ENCODE data around the gene C20orf202. TPM values are rescaled to one million over a fixed set of nuclear protein-coding genes. Genes with fewer than 3 reads are reported as not detected.

The C20orf202 gene
- total and polyA plus RNA-seq, 4 donors, result 0.59 to 0.99 (median 0.79) TPM

GRCh38 chr20:1189827-1190226 is 13.4 kb upstream of the C20orf202 start:
- Histone ChIP-seq H3K36me3 (ENCODE audit: control insufficient read depth, insufficient read depth, low read length) (no peaks in the 10 kb centered on the region), H3K4me1 (ENCODE audit: control insufficient read depth, insufficient read depth, low read length) (peaks cover 5% of the 10 kb centered on the region), H3K4me3 (ENCODE audit: low read depth, low read length) (no peak overlapping the region), H3K27ac (ENCODE audit: low read depth, low read length) (no peak overlapping the region), H3K27me3 (ENCODE audit: control insufficient read depth, insufficient read depth, low read length) (no peaks in the 10 kb centered on the region), H3K9me3 (ENCODE audit: control insufficient read depth, insufficient read depth, low read length) (no peaks in the 10 kb centered on the region)
- 75% methylated on average over 1 of the region's 1 CpG for WGBS (ENCODE audit: insufficient coverage)
- DNase-seq (ENCODE audit: low read depth in 4 of 6, low spot score in 6 of 6), result no peak

DNA sequence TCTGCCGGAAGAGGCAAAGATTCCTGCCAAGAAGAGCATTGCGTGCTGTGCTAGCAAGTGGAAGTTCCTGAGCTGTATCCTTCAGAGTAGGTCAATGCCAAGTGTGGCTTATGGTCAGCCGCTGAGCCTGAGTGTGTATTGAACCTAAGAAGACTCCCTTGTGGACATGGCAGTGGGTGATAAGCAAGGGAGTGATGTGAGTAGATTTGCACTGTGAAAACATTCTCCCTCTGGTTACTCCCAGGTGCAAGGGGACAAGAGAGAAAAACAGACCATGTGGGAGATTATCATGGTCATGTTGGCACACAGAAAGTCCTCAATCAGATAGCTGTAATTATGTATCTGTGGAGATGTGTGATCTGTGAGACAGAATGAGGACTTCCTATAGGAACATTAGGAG is 12.4 kb upstream of the C20orf202 start:
- WGBS (ENCODE audit: insufficient coverage), result 92% methylated on average over 3 of the region's 3 CpGs
- H3K27ac ChIP-seq (ENCODE audit: low read depth, low read length), result no peak overlapping the region
- DNase-seq (ENCODE audit: low read depth in 4 of 6, low spot score in 6 of 6), result no peak

DNA sequence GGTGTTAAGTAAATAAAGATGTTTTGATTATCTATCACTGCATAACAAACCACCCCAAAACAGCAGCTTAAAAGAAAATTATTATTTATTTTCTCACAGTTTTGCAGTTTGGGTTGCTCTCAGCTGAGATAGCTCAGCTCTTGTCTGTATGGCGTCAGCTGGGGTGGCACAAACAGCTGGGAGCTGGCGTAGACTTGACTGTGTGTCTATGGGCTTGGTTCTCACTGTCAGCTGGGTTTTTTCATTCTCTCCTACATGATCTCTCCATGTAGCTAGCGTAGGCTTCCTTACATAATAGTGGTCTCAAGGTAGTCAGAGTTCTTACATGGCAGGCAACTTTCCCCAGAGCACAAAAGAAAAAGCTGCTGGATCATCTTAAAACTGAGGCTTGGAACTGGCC is 12.0 kb upstream of the C20orf202 start:
- Histone ChIP-seq H3K27ac (ENCODE audit: low read depth, low read length) (no peak overlapping the region), H3K9me3 (ENCODE audit: control insufficient read depth, insufficient read depth, low read length) (no peaks in the 10 kb centered on the region), H3K4me1 (ENCODE audit: control insufficient read depth, insufficient read depth, low read length) (no peaks in the 10 kb centered on the region), H3K4me3 (ENCODE audit: low read depth, low read length) (no peak overlapping the region), H3K36me3 (ENCODE audit: control insufficient read depth, insufficient read depth, low read length) (no peaks in the 10 kb centered on the region), H3K27me3 (ENCODE audit: control insufficient read depth, insufficient read depth, low read length) (no peaks in the 10 kb centered on the region)
- no CpG with 5 or more reads among the region's 3 CpGs for WGBS (ENCODE audit: insufficient coverage)
- DNase-seq (ENCODE audit: low read depth in 4 of 6, low spot score in 6 of 6), result no peak

More for the DNA sequence above, 12.4 kb upstream of the C20orf202 start:
- H3K36me3 ChIP-seq (ENCODE audit: control insufficient read depth, insufficient read depth, low read length), result no peaks in the 10 kb centered on the region
- no peaks in the 10 kb centered on the region for H3K27me3 ChIP-seq (ENCODE audit: control insufficient read depth, insufficient read depth, low read length)
- H3K4me3 ChIP-seq (ENCODE audit: low read depth, low read length), result no peak overlapping the region
- H3K9me3 ChIP-seq (ENCODE audit: control insufficient read depth, insufficient read depth, low read length), result no peaks in the 10 kb centered on the region
- H3K4me1 ChIP-seq (ENCODE audit: control insufficient read depth, insufficient read depth, low read length), result peaks cover 3% of the 10 kb centered on the region

DNA sequence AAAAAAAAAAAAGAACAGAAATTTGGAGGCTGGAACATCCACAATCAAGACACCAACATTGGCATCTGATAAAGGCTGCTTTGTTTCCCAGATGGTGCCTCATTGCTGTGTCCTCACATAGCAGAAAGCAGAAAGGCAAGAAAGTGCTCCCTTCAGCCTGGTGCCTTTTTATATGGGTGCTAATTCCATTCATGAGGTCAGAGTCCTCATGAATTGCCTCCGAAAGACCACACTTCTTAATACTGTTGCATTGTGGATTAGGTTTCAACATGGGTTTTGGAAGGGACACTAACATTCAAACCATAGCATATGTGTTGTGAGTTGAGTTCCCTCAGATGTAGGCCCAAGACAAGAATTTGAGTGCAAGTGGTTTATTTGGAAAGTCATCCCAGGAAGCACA is 8.0 kb upstream of the C20orf202 start:
- Histone ChIP-seq H3K27me3 (ENCODE audit: control insufficient read depth, insufficient read depth, low read length) (no peaks in the 10 kb centered on the region), H3K36me3 (ENCODE audit: control insufficient read depth, insufficient read depth, low read length) (no peaks in the 10 kb centered on the region), H3K9me3 (ENCODE audit: control insufficient read depth, insufficient read depth, low read length) (no peaks in the 10 kb centered on the region), H3K4me3 (ENCODE audit: low read depth, low read length) (no peak overlapping the region), H3K27ac (ENCODE audit: low read depth, low read length) (no peak overlapping the region), H3K4me1 (ENCODE audit: control insufficient read depth, insufficient read depth, low read length) (no peaks in the 10 kb centered on the region)
- no peak for DNase-seq (ENCODE audit: low read depth in 4 of 6, low spot score in 6 of 6)
- WGBS (ENCODE audit: insufficient coverage), result no CpG with 5 or more reads among the region's 1 CpG

DNA sequence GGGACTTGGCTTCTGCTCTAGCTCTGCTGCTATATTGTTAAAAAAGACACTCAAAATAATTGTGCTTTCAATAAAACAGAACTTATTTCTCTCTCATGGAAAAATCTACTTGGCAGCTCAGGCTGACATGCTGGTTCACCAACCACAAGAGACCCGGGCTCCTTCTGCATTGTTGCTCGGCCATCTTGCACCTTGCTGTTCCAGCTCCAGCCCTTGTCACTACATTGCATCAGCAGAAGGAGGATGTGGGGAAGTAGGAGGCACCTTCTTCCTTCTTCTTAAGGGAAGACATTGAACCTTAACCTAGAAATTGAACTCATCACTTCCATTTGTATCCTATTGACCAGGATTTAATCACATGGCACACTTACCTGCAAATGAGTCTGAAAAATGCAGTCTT is 6.6 kb upstream of the C20orf202 start:
- Histone ChIP-seq H3K4me1 (ENCODE audit: control insufficient read depth, insufficient read depth, low read length) (no peaks in the 10 kb centered on the region), H3K27ac (ENCODE audit: low read depth, low read length) (no peak overlapping the region), H3K36me3 (ENCODE audit: control insufficient read depth, insufficient read depth, low read length) (no peaks in the 10 kb centered on the region), H3K9me3 (ENCODE audit: control insufficient read depth, insufficient read depth, low read length) (no peaks in the 10 kb centered on the region), H3K27me3 (ENCODE audit: control insufficient read depth, insufficient read depth, low read length) (no peaks in the 10 kb centered on the region), H3K4me3 (ENCODE audit: low read depth, low read length) (no peak overlapping the region)
- no peak for DNase-seq (ENCODE audit: low read depth in 4 of 6, low spot score in 6 of 6)
- WGBS (ENCODE audit: insufficient coverage), result no CpG with 5 or more reads among the region's 2 CpGs

GRCh38 chr20:1197801-1198200 is 5.5 kb upstream of the C20orf202 start:
- WGBS (ENCODE audit: insufficient coverage), result 100% methylated on average over 3 of the region's 7 CpGs
- H3K9me3 ChIP-seq (ENCODE audit: control insufficient read depth, insufficient read depth, low read length), result no peaks in the 10 kb centered on the region
- no peak overlapping the region for H3K27ac ChIP-seq (ENCODE audit: low read depth, low read length)
- H3K36me3 ChIP-seq (ENCODE audit: control insufficient read depth, insufficient read depth, low read length), result no peaks in the 10 kb centered on the region
- no peaks in the 10 kb centered on the region for H3K4me1 ChIP-seq (ENCODE audit: control insufficient read depth, insufficient read depth, low read length)
- H3K27me3 ChIP-seq (ENCODE audit: control insufficient read depth, insufficient read depth, low read length), result no peaks in the 10 kb centered on the region
- DNase-seq (ENCODE audit: low read depth in 4 of 6, low spot score in 6 of 6), result no peak
- H3K4me3 ChIP-seq (ENCODE audit: low read depth, low read length), result no peak overlapping the region

GRCh38 chr20:1198751-1199150 is 4.5 kb upstream of the C20orf202 start:
- H3K27me3 ChIP-seq (ENCODE audit: control insufficient read depth, insufficient read depth, low read length), result no peaks in the 10 kb centered on the region
- 100% methylated on average over 5 of the region's 5 CpGs for WGBS (ENCODE audit: insufficient coverage)
- no peaks in the 10 kb centered on the region for H3K4me1 ChIP-seq (ENCODE audit: control insufficient read depth, insufficient read depth, low read length)
- no peak overlapping the region for H3K4me3 ChIP-seq (ENCODE audit: low read depth, low read length)
- no peaks in the 10 kb centered on the region for H3K9me3 ChIP-seq (ENCODE audit: control insufficient read depth, insufficient read depth, low read length)
- H3K27ac ChIP-seq (ENCODE audit: low read depth, low read length), result no peak overlapping the region
- no peaks in the 10 kb centered on the region for H3K36me3 ChIP-seq (ENCODE audit: control insufficient read depth, insufficient read depth, low read length)
- DNase-seq (ENCODE audit: low read depth in 4 of 6, low spot score in 6 of 6), result no peak

GRCh38 chr20:1199212-1199873 is 3.9 kb upstream of the C20orf202 start:
- 74% methylated on average over 6 of the region's 7 CpGs for WGBS (ENCODE audit: insufficient coverage)
- no peak overlapping the region for H3K4me3 ChIP-seq (ENCODE audit: low read depth, low read length)
- no peaks in the 10 kb centered on the region for H3K36me3 ChIP-seq (ENCODE audit: control insufficient read depth, insufficient read depth, low read length)
- no peaks in the 10 kb centered on the region for H3K4me1 ChIP-seq (ENCODE audit: control insufficient read depth, insufficient read depth, low read length)
- H3K27me3 ChIP-seq (ENCODE audit: control insufficient read depth, insufficient read depth, low read length), result no peaks in the 10 kb centered on the region
- peak in 1 of 6 donors; percentile 19 for DNase-seq (ENCODE audit: low read depth in 4 of 6, low spot score in 6 of 6)
- H3K9me3 ChIP-seq (ENCODE audit: control insufficient read depth, insufficient read depth, low read length), result no peaks in the 10 kb centered on the region
- H3K27ac ChIP-seq (ENCODE audit: low read depth, low read length), result no peak overlapping the region

DNA sequence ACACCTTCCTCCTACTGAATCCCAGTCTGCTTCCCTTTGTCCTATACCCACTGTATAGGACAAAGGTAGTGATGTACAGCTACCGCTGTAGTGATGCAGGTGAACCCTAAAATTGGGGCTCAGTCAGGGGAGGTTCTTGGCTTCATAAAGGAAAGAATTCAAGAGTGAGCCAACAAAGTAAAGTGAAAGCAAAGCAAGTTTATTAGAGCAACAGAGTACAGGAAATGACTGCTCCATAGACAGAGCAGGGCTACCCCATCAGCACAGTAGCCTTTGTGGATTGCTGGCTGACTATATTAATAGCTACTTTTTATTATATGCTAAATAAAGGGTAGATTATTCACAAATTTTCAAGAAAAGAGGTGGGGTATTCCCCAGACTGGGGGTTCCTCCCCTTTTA is 3.3 kb upstream of the C20orf202 start:
- Histone ChIP-seq H3K36me3 (ENCODE audit: control insufficient read depth, insufficient read depth, low read length) (no peaks in the 10 kb centered on the region), H3K27ac (ENCODE audit: low read depth, low read length) (no peak overlapping the region), H3K4me1 (ENCODE audit: control insufficient read depth, insufficient read depth, low read length) (no peaks in the 10 kb centered on the region), H3K9me3 (ENCODE audit: control insufficient read depth, insufficient read depth, low read length) (no peaks in the 10 kb centered on the region), H3K27me3 (ENCODE audit: control insufficient read depth, insufficient read depth, low read length) (no peaks in the 10 kb centered on the region), H3K4me3 (ENCODE audit: low read depth, low read length) (no peak overlapping the region)
- 100% methylated on average over 1 of the region's 1 CpG for WGBS (ENCODE audit: insufficient coverage)
- no peak for DNase-seq (ENCODE audit: low read depth in 4 of 6, low spot score in 6 of 6)

DNA sequence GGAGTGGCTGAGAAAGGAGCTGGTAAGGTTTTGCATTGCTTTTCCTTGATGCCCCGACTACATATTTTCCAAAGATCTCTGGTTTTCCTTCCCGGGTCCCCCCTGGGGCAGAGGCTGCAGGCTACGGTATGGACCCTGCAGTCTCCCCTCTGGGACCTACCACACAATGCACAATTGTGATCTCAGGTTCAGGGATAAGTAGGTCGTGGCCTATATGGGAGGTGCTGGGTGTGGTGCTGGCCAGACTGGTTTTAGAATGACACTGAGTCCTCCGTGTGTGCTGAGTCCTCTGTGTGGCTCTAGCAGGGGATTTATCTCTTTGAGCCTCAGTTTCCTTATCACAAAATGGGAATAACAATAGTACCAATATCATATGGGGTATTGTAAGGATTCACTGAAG is 376 bp downstream of the C20orf202 start:
- Histone ChIP-seq H3K36me3 (ENCODE audit: control insufficient read depth, insufficient read depth, low read length) (no peaks in the 10 kb centered on the region), H3K9me3 (ENCODE audit: control insufficient read depth, insufficient read depth, low read length) (no peaks in the 10 kb centered on the region), H3K4me3 (ENCODE audit: low read depth, low read length) (no peak overlapping the region), H3K27ac (ENCODE audit: low read depth, low read length) (no peak overlapping the region), H3K4me1 (ENCODE audit: control insufficient read depth, insufficient read depth, low read length) (peaks cover 4% of the 10 kb centered on the region), H3K27me3 (ENCODE audit: control insufficient read depth, insufficient read depth, low read length) (no peaks in the 10 kb centered on the region)
- 80% methylated on average over 2 of the region's 5 CpGs for WGBS (ENCODE audit: insufficient coverage)
- no peak for DNase-seq (ENCODE audit: low read depth in 4 of 6, low spot score in 6 of 6)
